Osteocyte (in vitro differentiated cells): Measurements from ENCODE around the gene HDAC4. TPM values are rescaled to one million over a fixed set of nuclear protein-coding genes. Genes with fewer than 3 reads are reported as not detected.
A peak's percentile ranks its signal among the peaks of the same experiment; 100 is the strongest.

Experiments
- DNase-seq: peaks from one replicate; pipeline ENCODE4 v3.0.0; 2021; ENCODE audit warnings: mixed read lengths; ENCODE audit not compliant: unreplicated experiment; ENCODE audit errors: extremely low spot score
- H3K27ac Mint-ChIP-seq: one replicate; pipeline ENCODE4 v1.8.0; 2021; ENCODE audit warnings: mild to moderate bottlenecking, mixed read lengths; ENCODE audit not compliant: unreplicated experiment
- H3K27me3 Mint-ChIP-seq: one replicate; pipeline ENCODE4 v1.8.0; 2021; ENCODE audit warnings: mixed read lengths; ENCODE audit not compliant: unreplicated experiment
- H3K36me3 Mint-ChIP-seq: one replicate; pipeline ENCODE4 v1.8.0; 2021; ENCODE audit warnings: mixed read lengths; ENCODE audit not compliant: unreplicated experiment
- H3K4me1 Mint-ChIP-seq: one replicate; pipeline ENCODE4 v1.8.0; 2021; ENCODE audit warnings: mixed read lengths; ENCODE audit not compliant: unreplicated experiment
- H3K4me3 Mint-ChIP-seq: one replicate; pipeline ENCODE4 v1.8.0; 2021; ENCODE audit warnings: mild to moderate bottlenecking, moderate library complexity, mixed read lengths; ENCODE audit not compliant: unreplicated experiment
- H3K9me3 Mint-ChIP-seq: one replicate; pipeline ENCODE4 v1.8.0; 2021; ENCODE audit warnings: mixed read lengths; ENCODE audit not compliant: unreplicated experiment
- total RNA-seq: library from RNA; stranded (reverse); gene quantifications from 2 replicates; pipeline ENCODE4 v1.2.1, GENCODE V29; 2021
- TF ChIP-seq, protein P1 (sequence below): fragments of 200-600 bp; sonication (generic); IDR thresholded peaks from 2 replicates; pipeline ENCODE4 v1.5.0; 2021; ENCODE audit warnings: antibody characterized with exemption, mild to moderate bottlenecking, moderate library complexity

HDAC4 gene
- total RNA-seq, 1 donor from 2014 or later: 30.3 TPM

DNA sequence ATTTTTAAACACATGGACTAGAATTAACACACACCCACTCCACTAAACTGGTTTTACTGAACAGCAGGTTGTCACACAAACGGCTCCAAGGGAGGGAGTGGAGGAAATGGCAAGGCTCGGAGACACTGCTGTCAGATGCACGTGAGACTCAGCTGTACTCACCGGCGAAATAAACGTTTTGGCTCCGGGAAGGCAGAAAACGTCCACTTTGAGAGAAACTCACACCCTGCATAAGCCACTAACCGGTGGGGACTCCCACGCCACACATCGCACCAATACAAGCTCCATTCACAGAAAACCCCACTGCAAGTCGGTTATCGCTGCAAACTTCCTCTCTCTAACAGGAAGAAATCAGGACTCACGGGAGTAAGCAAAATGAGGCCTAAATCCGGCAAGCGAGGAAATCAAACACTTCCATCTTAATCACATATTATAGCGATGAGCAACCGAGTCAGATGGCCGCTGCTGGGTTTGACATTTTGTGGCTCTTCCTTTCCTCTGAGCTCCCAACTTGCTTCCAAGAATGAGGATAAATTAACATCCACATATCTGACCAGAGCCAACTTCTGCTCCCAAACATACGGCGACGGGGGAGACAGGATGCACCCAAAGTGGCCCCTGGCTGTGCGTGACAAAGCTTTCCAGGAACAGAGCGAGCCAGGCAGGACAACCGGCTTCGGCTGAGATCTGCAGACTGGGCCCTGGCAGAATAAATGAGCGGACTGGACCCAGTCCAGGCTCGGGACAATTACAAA lies 63.5 kb downstream of the HDAC4 start:
- DNase-seq: no peak
- H3K27me3 Mint-ChIP-seq: no peaks in the 10 kb centered on the region
- no peak overlapping the region for H3K27ac Mint-ChIP-seq
- no peak overlapping the region for H3K4me3 Mint-ChIP-seq
- H3K4me1 Mint-ChIP-seq: peaks cover 2% of the 10 kb centered on the region
- no peaks in the 10 kb centered on the region for H3K9me3 Mint-ChIP-seq
- peaks cover 2% of the 10 kb centered on the region for H3K36me3 Mint-ChIP-seq
- TF ChIP-seq, protein P1, sequence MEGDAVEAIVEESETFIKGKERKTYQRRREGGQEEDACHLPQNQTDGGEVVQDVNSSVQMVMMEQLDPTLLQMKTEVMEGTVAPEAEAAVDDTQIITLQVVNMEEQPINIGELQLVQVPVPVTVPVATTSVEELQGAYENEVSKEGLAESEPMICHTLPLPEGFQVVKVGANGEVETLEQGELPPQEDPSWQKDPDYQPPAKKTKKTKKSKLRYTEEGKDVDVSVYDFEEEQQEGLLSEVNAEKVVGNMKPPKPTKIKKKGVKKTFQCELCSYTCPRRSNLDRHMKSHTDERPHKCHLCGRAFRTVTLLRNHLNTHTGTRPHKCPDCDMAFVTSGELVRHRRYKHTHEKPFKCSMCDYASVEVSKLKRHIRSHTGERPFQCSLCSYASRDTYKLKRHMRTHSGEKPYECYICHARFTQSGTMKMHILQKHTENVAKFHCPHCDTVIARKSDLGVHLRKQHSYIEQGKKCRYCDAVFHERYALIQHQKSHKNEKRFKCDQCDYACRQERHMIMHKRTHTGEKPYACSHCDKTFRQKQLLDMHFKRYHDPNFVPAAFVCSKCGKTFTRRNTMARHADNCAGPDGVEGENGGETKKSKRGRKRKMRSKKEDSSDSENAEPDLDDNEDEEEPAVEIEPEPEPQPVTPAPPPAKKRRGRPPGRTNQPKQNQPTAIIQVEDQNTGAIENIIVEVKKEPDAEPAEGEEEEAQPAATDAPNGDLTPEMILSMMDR: no peak

DNA sequence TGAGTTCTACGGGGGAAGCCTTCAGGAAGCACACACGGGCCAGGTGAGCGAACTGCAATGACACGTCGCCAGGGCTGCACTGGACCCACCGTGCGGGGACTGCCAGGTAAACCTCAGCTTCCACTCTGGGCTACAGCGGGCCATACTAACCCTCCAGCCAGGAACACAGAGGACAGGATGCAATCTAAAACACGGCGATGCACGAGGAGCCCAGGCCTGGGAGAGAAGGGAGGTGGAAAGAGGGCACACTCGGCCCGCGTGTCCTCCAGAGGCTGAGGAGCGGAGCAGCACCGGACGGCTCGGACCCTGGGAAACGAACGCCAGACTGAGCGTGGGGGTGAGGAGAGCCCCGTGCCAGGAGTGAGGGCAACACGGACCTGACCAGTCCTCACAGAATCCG lies 69.3 kb downstream of the HDAC4 start:
- Mint-ChIP-seq H3K9me3 (no peaks in the 10 kb centered on the region), H3K4me1 (peaks cover 23% of the 10 kb centered on the region), H3K27ac (no peak overlapping the region), H3K4me3 (no peak overlapping the region), H3K27me3 (no peaks in the 10 kb centered on the region), H3K36me3 (peaks cover 2% of the 10 kb centered on the region)
- TF ChIP-seq, protein P1: no peak
- peak; percentile 66 for DNase-seq

GRCh38 chr2:239330836-239331235 lies 70.0 kb downstream of the HDAC4 start:
- peak; percentile 63 for DNase-seq

DNA sequence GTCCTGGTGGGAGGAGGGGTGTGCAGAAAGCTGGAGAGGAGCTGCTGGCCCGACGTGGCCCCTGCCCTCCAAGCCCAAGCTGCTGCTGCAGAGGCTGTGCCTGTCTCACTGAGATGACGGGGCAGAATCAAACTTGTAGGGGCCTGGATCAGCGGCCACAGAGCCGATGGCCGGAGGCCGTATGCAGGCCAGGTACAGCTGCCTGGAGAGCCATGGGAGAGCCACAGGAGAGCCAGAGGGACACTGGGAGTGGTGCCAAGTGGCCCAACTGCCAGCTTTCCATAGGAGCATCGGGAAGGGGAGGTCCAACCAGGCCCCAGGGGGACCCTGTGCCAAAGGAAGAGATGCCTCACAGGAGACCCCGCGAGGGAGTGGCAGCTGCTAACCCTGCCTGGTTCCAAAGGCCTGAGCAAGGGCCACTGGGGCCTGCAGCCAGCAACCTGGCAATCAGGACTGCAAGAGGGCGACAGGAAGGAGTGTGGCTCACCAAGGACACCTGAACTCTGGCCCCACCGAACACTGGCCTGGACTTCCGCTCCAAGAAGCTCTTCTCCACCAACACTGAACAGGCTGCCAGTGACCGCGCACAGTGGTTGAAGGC lies 70.7 kb downstream of the HDAC4 start:
- H3K27me3 Mint-ChIP-seq: no peaks in the 10 kb centered on the region
- H3K27ac Mint-ChIP-seq: no peak overlapping the region
- no peaks in the 10 kb centered on the region for H3K9me3 Mint-ChIP-seq
- peak; percentile 79 for DNase-seq
- H3K4me3 Mint-ChIP-seq: no peak overlapping the region
- H3K4me1 Mint-ChIP-seq: peaks cover 23% of the 10 kb centered on the region
- TF ChIP-seq, protein P1: no peak
- peaks cover 2% of the 10 kb centered on the region for H3K36me3 Mint-ChIP-seq

More at GRCh38 chr2:239330836-239331235, 70.0 kb downstream of the HDAC4 start:
- Mint-ChIP-seq H3K27ac (no peak overlapping the region), H3K4me3 (no peak overlapping the region), H3K4me1 (peaks cover 23% of the 10 kb centered on the region), H3K27me3 (no peaks in the 10 kb centered on the region), H3K36me3 (peaks cover 2% of the 10 kb centered on the region), H3K9me3 (no peaks in the 10 kb centered on the region)
- TF ChIP-seq, protein P1: no peak

- Mint-ChIP-seq H3K9me3 (no peaks in the 10 kb centered on the region), H3K36me3 (peaks cover 2% of the 10 kb centered on the region), H3K27me3 (no peaks in the 10 kb centered on the region), H3K4me1 (peaks cover 23% of the 10 kb centered on the region), H3K4me3 (no peak overlapping the region), H3K27ac (peak overlapping the region; percentile 74)
- TF ChIP-seq, protein P1: no peak
- DNase-seq: peak; percentile 65
Measured at GRCh38 chr2:239329284-239329971, 71.4 kb downstream of the HDAC4 start.
